Activated CD4-positive, CD25-positive, alpha-beta regulatory T cell treated with anti-CD3 and anti-CD28 coated beads, Interleukin-2, amount 50 U/mL, for 16 hours (primary cell): ENCODE measurements around the gene SPECC1L.
A peak's percentile ranks its signal among the peaks of the same experiment; 100 is the strongest.

ENCODE experiments used
- DNase-seq: peaks from one replicate; pipeline ENCODE4 v3.0.0-alpha.2; 2020; ENCODE audit warnings: low read depth, low spot score

The SPECC1L gene

DNA sequence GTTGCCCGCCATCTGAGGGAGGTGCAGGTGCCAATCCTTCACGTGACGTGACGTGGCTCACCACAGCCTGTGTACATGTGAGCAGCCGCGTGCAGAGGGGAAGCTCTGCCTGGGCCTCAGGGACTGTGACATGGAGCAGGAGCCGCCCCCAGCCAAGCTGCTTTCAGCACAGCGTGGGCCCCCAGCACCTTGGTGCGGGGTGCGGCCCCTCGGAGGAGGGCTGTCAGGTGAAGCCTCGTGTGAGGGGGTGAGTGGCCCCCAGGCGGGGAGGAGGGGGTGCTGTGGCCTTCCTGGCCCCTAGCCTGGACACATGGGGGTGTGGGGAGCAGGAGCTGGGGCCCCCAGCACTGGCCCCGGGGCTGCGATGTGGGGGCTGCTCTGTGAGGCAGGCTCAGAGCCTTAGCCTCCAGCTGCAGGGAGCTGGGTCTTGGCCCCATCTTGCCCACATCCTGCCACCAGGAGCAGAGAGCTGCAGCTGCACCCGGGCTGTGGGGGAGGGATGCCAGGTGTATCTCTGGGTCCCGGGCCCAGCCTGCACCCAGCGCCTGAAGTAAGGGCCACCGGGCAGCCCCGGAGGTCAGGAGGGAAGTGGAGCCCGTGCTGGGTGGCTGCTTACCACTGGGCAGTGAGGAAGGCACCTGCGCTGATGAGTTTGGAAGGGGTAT lies 157.0 kb downstream of the SPECC1L start, which contains the start of gene ADORA2A:
ADORA2A (plus strand) TSS at position 100 of the 665 bp plus-strand sequence. CDS start 5,806 bp downstream, outside the sequence.
- DNase-seq, result peak; percentile 69

GRCh38 chr22:24428751-24429410 lies 158.2 kb downstream of the SPECC1L start:
- no peak for DNase-seq

DNA sequence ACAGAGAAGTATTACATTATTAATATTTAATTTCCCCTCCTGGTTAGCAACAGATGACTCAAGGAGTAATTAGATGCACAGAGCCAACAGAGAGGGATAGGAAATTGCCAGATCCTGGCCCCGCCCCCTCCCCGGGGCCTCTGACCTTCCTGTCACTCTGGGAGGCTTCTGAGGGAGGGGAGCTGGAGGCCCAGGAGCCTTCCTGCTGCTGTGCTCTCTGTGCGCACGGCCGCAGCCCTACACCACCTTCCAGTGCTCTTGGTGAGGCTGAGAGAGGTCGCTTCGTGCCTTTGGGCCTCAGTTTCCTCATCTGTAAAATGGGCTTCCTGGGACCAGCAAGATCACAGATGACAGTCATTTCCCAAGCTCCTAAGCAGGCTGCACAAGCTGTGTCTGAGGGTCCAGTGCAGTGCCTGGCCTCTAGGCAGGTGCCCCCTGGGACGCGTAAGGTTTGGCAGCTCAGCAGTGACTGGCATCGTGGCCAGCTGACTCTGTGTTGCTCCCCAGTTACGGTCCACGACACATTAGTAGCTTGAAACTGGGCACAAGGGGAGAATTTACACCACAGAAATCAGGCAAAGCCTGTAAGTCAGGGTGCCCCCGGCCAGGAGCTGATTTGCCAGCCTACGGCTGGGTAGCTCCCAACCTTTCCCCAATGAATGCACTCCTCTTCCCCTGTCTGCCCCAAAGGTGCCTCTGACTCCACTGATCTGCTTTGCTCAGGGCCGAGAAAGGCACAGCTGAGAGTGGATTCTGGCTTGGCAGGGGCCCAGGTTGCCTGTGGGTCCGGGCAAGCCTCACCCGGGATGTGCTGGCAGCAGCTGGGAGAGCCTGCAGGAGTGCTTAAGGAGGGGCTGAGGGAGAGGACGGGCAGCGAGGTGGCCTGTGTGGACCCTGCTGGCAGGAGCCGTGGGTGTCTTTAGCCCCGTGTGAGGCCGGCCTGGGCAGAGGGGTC lies 159.1 kb downstream of the SPECC1L start:
- DNase-seq, result peak; percentile 36

DNA sequence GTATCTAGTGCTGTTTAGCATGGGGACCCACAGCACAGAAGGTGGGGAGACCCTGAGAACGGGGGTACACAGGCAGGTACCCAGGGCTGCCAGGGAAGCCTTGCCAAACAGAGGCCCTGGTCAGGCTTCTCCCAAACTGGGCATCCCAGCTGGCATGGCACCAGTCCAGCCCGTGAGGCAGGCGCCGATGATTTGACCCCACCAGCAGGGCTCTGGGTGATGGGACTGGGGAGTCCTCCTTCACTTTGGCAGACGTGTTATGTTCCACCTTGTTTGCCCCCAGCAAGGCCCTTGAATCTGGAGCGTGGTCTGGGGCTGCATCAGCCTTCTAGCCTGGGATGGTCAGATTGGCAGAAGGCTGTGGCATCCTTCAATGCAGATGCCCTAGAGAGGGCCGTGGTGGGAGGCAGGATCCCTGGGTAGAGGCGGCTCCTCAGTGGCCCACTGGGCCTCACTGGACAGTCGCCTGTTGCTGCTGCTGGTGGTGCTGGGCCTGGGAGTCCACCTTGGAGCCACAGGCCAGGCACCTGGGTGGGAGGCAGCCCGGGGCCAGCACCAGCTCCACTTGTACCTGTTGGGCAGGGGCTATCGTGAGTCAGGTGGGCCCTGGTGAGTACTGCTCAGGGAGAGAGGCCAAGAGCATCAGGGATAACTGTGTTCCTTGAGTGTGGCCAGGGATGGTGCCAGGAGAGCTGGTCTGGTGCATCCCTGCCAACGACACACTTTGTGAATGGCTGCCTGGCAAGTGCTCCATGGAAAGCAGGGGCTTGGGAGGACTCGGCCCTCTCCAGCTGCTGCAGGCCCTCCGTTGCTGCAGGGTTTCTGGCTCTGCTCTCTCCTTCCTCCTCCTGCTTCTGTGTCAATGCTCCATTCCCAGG lies 160.0 kb downstream of the SPECC1L start:
- no peak for DNase-seq

- no peak for DNase-seq
Observed at GRCh38 chr22:24431309-24432034, 160.8 kb downstream of the SPECC1L start.

GRCh38 chr22:24432059-24432853 lies 161.6 kb downstream of the SPECC1L start:
- DNase-seq, result no peak

DNA sequence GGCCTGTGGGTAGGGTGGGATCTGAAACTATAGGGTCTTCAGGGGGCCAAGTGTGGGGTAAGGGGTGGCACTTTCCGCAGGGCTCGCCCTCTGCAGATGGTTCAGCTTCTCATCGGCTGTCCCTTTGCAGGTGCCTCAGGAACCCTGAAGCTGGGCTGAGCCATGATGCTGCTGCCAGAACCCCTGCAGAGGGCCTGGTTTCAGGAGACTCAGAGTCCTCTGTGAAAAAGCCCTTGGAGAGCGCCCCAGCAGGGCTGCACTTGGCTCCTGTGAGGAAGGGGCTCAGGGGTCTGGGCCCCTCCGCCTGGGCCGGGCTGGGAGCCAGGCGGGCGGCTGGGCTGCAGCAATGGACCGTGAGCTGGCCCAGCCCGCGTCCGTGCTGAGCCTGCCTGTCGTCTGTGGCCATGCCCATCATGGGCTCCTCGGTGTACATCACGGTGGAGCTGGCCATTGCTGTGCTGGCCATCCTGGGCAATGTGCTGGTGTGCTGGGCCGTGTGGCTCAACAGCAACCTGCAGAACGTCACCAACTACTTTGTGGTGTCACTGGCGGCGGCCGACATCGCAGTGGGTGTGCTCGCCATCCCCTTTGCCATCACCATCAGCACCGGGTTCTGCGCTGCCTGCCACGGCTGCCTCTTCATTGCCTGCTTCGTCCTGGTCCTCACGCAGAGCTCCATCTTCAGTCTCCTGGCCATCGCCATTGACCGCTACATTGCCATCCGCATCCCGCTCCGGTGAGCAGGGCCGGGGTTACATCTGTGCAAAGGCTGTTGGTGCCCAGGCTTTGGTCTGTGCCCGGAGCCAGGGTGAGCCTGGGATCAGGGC lies 162.6 kb downstream of the SPECC1L start:
- no peak for DNase-seq

- peak; percentile 30 for DNase-seq
Observed at GRCh38 chr22:24433828-24434470, 163.3 kb downstream of the SPECC1L start.

- DNase-seq, result peak; percentile 60
Observed at GRCh38 chr22:24434471-24435322, 164.1 kb downstream of the SPECC1L start.

- no peak for DNase-seq
Observed at GRCh38 chr22:24435323-24435645, 164.7 kb downstream of the SPECC1L start.

DNA sequence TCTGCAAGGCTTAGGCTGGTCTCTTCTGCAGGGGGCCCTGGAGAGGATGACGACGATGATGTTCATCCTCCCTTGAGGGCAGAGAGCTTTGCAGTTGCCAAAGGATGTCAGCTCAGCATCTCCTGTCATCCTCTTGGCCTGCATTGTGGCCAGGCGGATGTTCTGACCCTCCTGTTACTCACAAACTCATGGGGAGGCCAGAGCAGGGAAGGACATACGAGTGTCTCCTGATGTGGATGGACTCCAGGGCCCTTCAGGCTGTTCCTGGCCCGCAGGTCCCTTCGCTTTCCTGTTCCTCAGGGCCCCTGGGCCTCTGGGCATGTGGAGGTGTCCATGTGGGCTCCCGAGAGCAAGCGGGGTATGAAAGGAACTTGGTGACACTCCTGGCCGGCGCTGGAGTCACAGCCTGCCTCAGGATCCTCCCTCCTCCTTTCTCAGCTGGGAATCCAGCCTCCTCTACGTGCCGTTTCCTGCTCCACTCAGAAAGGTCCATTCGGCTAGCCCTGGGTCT lies 165.3 kb downstream of the SPECC1L start:
- no peak for DNase-seq

GRCh38 chr22:24436553-24436952 lies 165.9 kb downstream of the SPECC1L start:
- DNase-seq, result no peak

- no peak for DNase-seq
Observed at GRCh38 chr22:24437091-24437490, 166.5 kb downstream of the SPECC1L start.

DNA sequence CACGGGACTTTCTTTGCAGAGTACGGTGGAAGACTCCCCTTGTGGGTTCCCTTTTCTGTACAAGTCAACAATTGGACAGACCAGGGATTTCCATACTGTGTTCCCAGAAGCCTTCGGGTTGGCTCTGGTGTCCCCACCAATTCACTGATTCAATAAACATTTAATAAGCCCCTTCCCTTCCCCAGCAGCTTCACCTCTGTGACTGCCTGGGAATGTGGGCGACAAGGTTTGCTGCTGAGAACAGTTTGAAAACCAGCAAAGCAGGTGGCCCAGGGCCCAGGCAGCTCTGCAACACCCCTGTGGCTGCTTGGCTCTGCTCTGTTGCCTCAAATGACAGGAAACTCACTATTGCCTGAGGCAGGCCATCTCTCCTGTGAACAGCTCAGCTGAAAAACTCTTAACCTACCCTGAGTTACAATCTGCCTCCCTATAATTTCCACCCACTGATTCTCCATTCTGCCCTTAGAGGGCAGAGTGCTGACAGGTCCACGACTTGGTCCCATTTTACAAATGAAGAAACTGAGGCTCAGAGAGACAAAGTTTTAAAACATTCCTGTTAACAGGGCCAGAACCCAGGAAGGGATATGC lies 167.2 kb downstream of the SPECC1L start:
- DNase-seq, result no peak

GRCh38 chr22:24440270-24440717 lies 169.7 kb downstream of the SPECC1L start:
- DNase-seq, result no peak

DNA sequence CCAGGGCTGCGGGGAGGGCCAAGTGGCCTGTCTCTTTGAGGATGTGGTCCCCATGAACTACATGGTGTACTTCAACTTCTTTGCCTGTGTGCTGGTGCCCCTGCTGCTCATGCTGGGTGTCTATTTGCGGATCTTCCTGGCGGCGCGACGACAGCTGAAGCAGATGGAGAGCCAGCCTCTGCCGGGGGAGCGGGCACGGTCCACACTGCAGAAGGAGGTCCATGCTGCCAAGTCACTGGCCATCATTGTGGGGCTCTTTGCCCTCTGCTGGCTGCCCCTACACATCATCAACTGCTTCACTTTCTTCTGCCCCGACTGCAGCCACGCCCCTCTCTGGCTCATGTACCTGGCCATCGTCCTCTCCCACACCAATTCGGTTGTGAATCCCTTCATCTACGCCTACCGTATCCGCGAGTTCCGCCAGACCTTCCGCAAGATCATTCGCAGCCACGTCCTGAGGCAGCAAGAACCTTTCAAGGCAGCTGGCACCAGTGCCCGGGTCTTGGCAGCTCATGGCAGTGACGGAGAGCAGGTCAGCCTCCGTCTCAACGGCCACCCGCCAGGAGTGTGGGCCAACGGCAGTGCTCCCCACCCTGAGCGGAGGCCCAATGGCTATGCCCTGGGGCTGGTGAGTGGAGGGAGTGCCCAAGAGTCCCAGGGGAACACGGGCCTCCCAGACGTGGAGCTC lies 170.2 kb downstream of the SPECC1L start:
- no peak for DNase-seq
